Activated T-helper 2 cell treated with anti-CD3 and anti-CD28 coated beads, Interferon-gamma antibody, Interleukin-2, Interleukin-4, amounts not matched to agents 10 μg/mL and 5 μg/mL and 100 μg/mL, durations not matched to agents 14 hours and 24 hours and 36 hours (primary cell): Measurements from ENCODE around the gene WDR70. TPM values are rescaled to one million over a fixed set of nuclear protein-coding genes. Genes with fewer than 3 reads are reported as not detected.
"Not testable (repeated sequence)": the region's sequence is repeated elsewhere in the genome, so short reads cannot be mapped to it uniquely, and the experiment has no call there.

ENCODE experiments used
- DNase-seq: peaks from one replicate; pipeline ENCODE4 v3.0.0; 2021; ENCODE audit warnings: low spot score
- H3K27ac Mint-ChIP-seq: one replicate; pipeline ENCODE4 v1.8.0; 2021; ENCODE audit warnings: mixed read lengths
- H3K27me3 Mint-ChIP-seq: one replicate; pipeline ENCODE4 v1.8.0; 2021; ENCODE audit warnings: low read depth, mixed read lengths
- H3K36me3 Mint-ChIP-seq: one replicate; pipeline ENCODE4 v1.8.0; 2021; ENCODE audit warnings: low read depth, mixed read lengths
- H3K4me1 Mint-ChIP-seq: one replicate; pipeline ENCODE4 v1.8.0; 2021; ENCODE audit warnings: low read depth, mixed read lengths
- H3K4me3 Mint-ChIP-seq: one replicate; pipeline ENCODE4 v1.8.0; 2021; ENCODE audit warnings: low read depth, mild to moderate bottlenecking, moderate library complexity, mixed read lengths
- H3K9me3 Mint-ChIP-seq: one replicate; pipeline ENCODE4 v1.8.0; 2021; ENCODE audit warnings: mixed read lengths
- intact Hi-C: fragments of 100-400 bp; cut with micrococcal nuclease; formaldehyde crosslinking; loops from one replicate; pipeline ENCODE4 v1.15.1; 2023
- total RNA-seq: library from RNA; stranded (reverse); gene quantifications from 2 replicates; pipeline ENCODE4 v1.2.3, GENCODE V29; 2022

Gene WDR70
- total RNA-seq, 1 donor from 2014 or later = 37.9 TPM

GRCh38 chr5:37469383-37469782 is 90.3 kb downstream of the WDR70 start:
- intact Hi-C loops, DNase-seq, H3K4me3 Mint-ChIP-seq, H3K4me1 Mint-ChIP-seq, H3K27ac Mint-ChIP-seq, H3K27me3 Mint-ChIP-seq: not testable (repeated sequence)
- peaks cover 12% of the 10 kb centered on the region for H3K9me3 Mint-ChIP-seq
- peaks cover 27% of the 10 kb centered on the region for H3K36me3 Mint-ChIP-seq

DNA sequence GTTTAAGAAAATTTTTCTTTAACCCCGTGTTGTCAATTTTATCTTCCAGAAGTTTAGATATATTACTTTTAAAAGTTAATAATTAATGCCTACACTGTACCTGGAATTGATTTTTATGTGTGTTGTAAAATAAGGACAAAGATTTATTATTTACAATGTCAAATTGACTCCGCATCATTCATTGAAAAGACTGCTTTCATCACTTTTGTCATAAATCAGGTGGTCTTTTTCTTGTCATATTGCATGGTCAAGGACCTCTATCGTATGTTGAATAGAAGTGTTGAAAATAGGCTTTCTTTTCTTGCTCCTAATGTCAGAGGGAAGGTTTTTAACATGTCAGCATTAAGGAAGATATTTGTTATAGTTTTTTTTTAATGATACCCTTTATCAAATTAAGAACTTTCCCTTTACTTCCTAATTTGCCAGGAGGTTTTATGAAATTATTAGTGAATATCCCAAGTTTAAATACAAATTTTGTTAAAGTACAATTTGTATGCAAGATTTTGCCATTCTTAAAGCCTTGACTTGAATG is 92.6 kb downstream of the WDR70 start:
- intact Hi-C loops = no loop called here
- Mint-ChIP-seq H3K9me3 (peaks cover 12% of the 10 kb centered on the region), H3K4me3 (no peak overlapping the region), H3K4me1 (no peaks in the 10 kb centered on the region), H3K36me3 (peaks cover 31% of the 10 kb centered on the region), H3K27me3 (no peaks in the 10 kb centered on the region), H3K27ac (no peak overlapping the region)
- DNase-seq = no peak

GRCh38 chr5:37477426-37477825 is 98.3 kb downstream of the WDR70 start:
- intact Hi-C loops = no loop called here
- no peak for DNase-seq
- Mint-ChIP-seq H3K36me3 (peaks cover 65% of the 10 kb centered on the region), H3K27me3 (no peaks in the 10 kb centered on the region), H3K4me3 (no peak overlapping the region), H3K9me3 (peaks cover 24% of the 10 kb centered on the region), H3K27ac (no peak overlapping the region), H3K4me1 (no peaks in the 10 kb centered on the region)

- Mint-ChIP-seq H3K4me3 (no peak overlapping the region), H3K9me3 (peaks cover 24% of the 10 kb centered on the region), H3K27ac (no peak overlapping the region), H3K36me3 (peaks cover 72% of the 10 kb centered on the region), H3K4me1 (no peaks in the 10 kb centered on the region), H3K27me3 (no peaks in the 10 kb centered on the region)
- intact Hi-C loops = no loop called here
- DNase-seq = no peak
Measured at GRCh38 chr5:37478121-37478894, 99.2 kb downstream of the WDR70 start.

DNA sequence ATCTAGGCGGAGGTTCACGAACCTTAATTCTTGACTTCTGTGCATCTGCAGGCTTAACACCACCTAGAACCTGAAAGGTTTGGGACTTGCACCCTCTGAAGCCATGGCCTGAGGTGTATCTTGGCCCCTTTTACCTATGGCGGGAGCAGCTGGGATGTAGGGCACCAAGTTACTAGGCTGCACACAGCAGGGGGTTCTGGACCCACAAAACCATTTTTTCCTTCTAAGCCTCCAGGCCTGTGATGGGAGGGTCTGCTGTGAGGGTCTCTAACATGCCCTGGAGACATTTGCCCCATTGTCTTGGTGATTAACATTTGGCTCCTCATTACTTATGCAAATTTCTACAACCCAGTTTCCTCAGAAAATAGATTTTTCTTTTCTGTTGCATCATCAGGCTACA is 102.3 kb downstream of the WDR70 start:
- H3K4me3 Mint-ChIP-seq, H3K4me1 Mint-ChIP-seq, intact Hi-C loops, H3K27me3 Mint-ChIP-seq, DNase-seq, H3K27ac Mint-ChIP-seq: not testable (repeated sequence)
- Mint-ChIP-seq H3K36me3 (peaks cover 69% of the 10 kb centered on the region), H3K9me3 (peaks cover 24% of the 10 kb centered on the region)

DNA sequence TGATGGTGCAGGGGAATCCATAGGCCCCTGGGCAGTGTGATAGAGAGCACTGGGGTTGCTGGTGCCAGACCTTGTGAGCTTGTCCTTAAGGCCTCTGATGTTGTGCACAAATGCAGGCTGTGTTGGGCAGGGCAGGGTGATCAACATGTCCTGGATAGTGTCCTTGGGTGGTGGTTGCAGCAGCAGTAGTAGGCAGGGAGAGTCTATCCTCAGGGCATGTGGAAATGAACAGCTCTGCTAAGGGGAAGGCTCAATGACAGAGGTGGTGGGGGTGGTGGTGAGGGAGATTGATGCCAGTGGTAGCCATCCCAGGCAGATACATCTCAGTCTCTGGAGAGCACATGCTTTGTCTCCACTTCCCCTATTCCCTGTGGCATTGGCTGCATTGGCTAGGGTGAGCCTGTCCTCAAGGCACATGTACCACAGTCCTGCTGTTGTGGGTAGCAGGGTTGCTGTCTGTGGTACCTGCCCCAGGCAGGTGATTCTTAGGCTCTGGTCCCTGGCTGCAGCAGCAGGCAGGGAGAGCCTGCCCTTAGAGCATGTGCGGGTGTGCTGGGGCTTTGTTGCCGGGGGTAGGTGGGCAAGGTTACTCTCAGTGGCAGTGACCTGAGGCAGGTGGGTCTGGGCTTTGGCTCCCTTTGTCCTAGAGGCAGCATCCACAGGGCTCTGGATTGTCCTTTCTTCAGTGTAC is 111.1 kb downstream of the WDR70 start:
- no peak overlapping the region for H3K4me3 Mint-ChIP-seq
- DNase-seq = no peak
- H3K27ac Mint-ChIP-seq = no peak overlapping the region
- peaks cover 5% of the 10 kb centered on the region for H3K4me1 Mint-ChIP-seq
- intact Hi-C loops = no loop called here
- H3K36me3 Mint-ChIP-seq = peaks cover 25% of the 10 kb centered on the region
- H3K27me3 Mint-ChIP-seq = no peaks in the 10 kb centered on the region
- H3K9me3 Mint-ChIP-seq = peaks cover 20% of the 10 kb centered on the region

DNA sequence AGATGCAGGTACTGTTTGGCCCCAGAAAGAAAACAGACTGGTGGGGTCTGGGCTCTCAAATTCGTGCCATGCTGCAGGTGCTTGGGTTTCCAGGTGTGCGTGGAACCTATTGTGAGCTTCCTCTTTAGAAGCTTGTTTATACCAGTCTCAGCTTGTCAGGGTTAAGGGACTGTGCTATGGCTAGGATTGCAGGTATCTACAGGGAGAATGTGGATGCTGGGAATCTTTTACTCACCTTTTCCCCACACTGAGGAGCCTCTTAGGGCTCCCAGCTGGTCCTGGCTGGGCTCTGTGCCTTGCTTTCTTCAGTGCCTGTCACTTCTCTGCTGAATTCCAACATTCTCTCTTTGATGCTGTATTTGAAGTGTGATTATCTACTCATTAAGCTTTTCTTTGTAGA is 111.8 kb downstream of the WDR70 start:
- intact Hi-C loops = no loop called here
- DNase-seq = no peak
- H3K27ac Mint-ChIP-seq = no peak overlapping the region
- H3K36me3 Mint-ChIP-seq = peaks cover 24% of the 10 kb centered on the region
- H3K9me3 Mint-ChIP-seq = peaks cover 20% of the 10 kb centered on the region
- H3K4me1 Mint-ChIP-seq = peaks cover 6% of the 10 kb centered on the region
- H3K4me3 Mint-ChIP-seq = no peak overlapping the region
- no peaks in the 10 kb centered on the region for H3K27me3 Mint-ChIP-seq

- intact Hi-C loops = no loop called here
- H3K27ac Mint-ChIP-seq = no peak overlapping the region
- no peak overlapping the region for H3K4me3 Mint-ChIP-seq
- H3K36me3 Mint-ChIP-seq = peaks cover 16% of the 10 kb centered on the region
- peaks cover 11% of the 10 kb centered on the region for H3K9me3 Mint-ChIP-seq
- H3K4me1 Mint-ChIP-seq = peaks cover 6% of the 10 kb centered on the region
- no peak for DNase-seq
- H3K27me3 Mint-ChIP-seq = no peaks in the 10 kb centered on the region
Measured at GRCh38 chr5:37492778-37493555, 113.8 kb downstream of the WDR70 start.

DNA sequence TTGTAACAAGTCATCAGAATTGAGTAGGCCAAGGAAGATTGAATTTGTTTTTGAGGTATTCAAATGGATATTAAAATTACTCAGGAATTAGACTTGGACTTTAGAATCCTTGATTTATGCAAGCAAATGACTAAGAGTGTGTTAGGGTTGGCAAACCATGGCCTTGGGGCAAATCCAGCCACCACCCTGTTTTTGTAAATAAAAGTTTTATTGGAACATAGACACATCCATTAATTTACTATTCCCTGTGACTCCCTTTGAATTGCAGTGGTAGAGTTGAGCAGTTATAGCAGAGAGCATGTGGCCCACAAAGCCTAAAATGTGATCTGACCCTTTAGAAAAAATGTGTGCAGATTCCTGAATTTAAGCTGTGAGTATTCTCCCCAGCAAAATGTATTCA is 115.6 kb downstream of the WDR70 start:
- DNase-seq = no peak
- Mint-ChIP-seq H3K9me3 (no peaks in the 10 kb centered on the region), H3K4me1 (peaks cover 6% of the 10 kb centered on the region), H3K36me3 (peaks cover 12% of the 10 kb centered on the region), H3K27me3 (no peaks in the 10 kb centered on the region), H3K27ac (no peak overlapping the region), H3K4me3 (no peak overlapping the region)
- intact Hi-C loops = no loop called here

- H3K4me1 Mint-ChIP-seq = peaks cover 6% of the 10 kb centered on the region
- H3K9me3 Mint-ChIP-seq = no peaks in the 10 kb centered on the region
- DNase-seq = no peak
- no peak overlapping the region for H3K27ac Mint-ChIP-seq
- H3K27me3 Mint-ChIP-seq = no peaks in the 10 kb centered on the region
- H3K4me3 Mint-ChIP-seq = no peak overlapping the region
- peaks cover 16% of the 10 kb centered on the region for H3K36me3 Mint-ChIP-seq
- intact Hi-C loops = no loop called here
Measured at GRCh38 chr5:37495210-37495609, 116.1 kb downstream of the WDR70 start.

DNA sequence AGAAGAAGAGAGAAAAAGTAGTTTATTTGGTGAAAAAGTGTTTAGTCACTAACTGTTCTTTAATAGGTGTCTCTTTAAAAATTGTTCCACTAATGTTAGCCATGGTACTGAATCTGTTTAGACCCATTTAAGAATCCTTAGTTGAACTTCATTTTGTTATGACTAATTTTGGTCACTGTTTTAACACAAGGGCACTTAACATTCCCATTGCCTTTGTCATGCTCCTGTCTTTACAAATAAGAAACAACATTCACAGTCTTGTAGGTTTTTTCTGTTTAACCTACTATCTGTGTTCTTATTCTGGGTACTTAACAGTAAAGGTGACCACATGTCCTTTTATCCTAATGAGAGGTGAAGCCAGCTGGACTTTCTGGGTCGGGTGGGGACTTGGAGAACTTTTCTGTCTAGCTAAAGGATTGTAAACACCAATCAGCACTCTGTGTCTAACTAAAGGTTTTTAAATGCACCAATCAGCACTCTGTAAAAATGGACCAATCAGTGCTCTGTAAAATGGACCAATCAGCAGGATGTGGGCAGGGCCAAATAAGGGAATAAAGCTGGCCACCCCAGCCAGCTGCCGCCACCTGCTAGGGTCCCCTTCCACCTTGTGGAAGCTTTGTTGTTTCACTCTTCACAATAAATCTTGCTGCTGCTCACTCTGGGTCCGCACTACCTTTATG is 116.7 kb downstream of the WDR70 start:
- H3K27me3 Mint-ChIP-seq = no peaks in the 10 kb centered on the region
- H3K36me3 Mint-ChIP-seq = peaks cover 18% of the 10 kb centered on the region
- H3K4me3 Mint-ChIP-seq = no peak overlapping the region
- no peak for DNase-seq
- H3K4me1 Mint-ChIP-seq = peaks cover 6% of the 10 kb centered on the region
- no peaks in the 10 kb centered on the region for H3K9me3 Mint-ChIP-seq
- no peak overlapping the region for H3K27ac Mint-ChIP-seq
- intact Hi-C loops = no loop called here

DNA sequence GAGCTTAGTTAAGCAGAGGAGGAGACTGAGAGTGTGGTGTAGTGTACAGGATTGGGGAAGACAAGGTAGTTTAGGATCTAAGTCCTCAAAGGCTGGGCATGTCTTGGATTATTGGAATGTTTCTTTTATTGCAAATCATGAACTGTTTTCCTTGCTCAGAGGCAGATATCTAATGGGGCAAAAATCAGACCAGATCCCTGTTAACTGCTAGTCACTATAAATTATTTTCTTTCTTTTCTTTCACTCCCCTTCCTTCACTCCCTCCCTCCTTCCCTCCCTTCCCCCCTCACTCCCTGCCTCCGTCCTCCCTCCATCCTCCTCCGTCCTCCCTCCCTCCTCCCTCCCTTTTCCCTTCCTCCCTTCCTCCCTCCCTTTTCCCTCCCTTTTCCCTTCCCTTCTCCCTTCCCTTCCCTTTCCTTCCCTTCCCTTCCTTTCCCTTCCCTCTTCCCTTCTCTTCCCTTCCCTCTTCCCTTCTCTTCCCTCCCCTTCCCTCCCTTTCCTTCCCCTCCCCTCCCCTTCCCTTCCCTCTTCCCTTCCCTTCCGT is 117.9 kb downstream of the WDR70 start:
- intact Hi-C loops = no loop called here
- peaks cover 23% of the 10 kb centered on the region for H3K36me3 Mint-ChIP-seq
- H3K9me3 Mint-ChIP-seq = no peaks in the 10 kb centered on the region
- no peak overlapping the region for H3K4me3 Mint-ChIP-seq
- DNase-seq = no peak
- H3K4me1 Mint-ChIP-seq = peaks cover 6% of the 10 kb centered on the region
- H3K27me3 Mint-ChIP-seq = no peaks in the 10 kb centered on the region
- H3K27ac Mint-ChIP-seq = no peak overlapping the region
